Endodermal cell (in vitro differentiated cells): ENCODE measurements around the gene TBC1D4. TPM values are rescaled to one million over a fixed set of nuclear protein-coding genes. Genes with fewer than 3 reads are reported as not detected.

Experiments
- DNase-seq: peaks from one replicate; pipeline ENCODE4 v3.0.0-alpha.2; 2017
- H3K27ac ChIP-seq: 2 replicates; pipeline ENCODE4 v1.5.1; 2013; ENCODE audit warnings: mild to moderate bottlenecking, low read depth, low read length, moderate library complexity
- H3K27me3 ChIP-seq: 2 replicates; pipeline ENCODE4 v1.6.1; 2013; ENCODE audit warnings: mild to moderate bottlenecking, low read length, moderate library complexity; ENCODE audit not compliant: insufficient read depth, control insufficient read depth, poor library complexity, severe bottlenecking
- H3K36me3 ChIP-seq: 2 replicates; pipeline ENCODE4 v1.7.0; 2013; ENCODE audit warnings: mild to moderate bottlenecking, low read length, moderate library complexity; ENCODE audit not compliant: control insufficient read depth, insufficient read depth
- H3K4me1 ChIP-seq: one replicate; pipeline ENCODE4 v1.7.0; 2013; ENCODE audit warnings: low read length; ENCODE audit not compliant: control insufficient read depth, insufficient read depth
- H3K4me3 ChIP-seq: 2 replicates; pipeline ENCODE4 v1.5.1; 2013; ENCODE audit warnings: mild to moderate bottlenecking, low read length, moderate library complexity
- H3K9ac ChIP-seq: 2 replicates; pipeline ENCODE4 v1.6.1; 2013; ENCODE audit warnings: mild to moderate bottlenecking, low read length, moderate library complexity; ENCODE audit not compliant: poor library complexity, severe bottlenecking; ENCODE audit errors: extremely low read depth
- H3K9me3 ChIP-seq: 2 replicates; pipeline ENCODE4 v1.6.1; 2013; ENCODE audit warnings: mild to moderate bottlenecking, low read length, moderate library complexity; ENCODE audit not compliant: control insufficient read depth
- H3K27ac Mint-ChIP-seq: 2 replicates; pipeline ENCODE4 v1.8.0; 2020; ENCODE audit warnings: mixed read lengths
- H3K27me3 Mint-ChIP-seq: 2 replicates; pipeline ENCODE4 v1.8.0; 2021; ENCODE audit warnings: mild to moderate bottlenecking, mixed read lengths; ENCODE audit not compliant: insufficient read depth
- H3K36me3 Mint-ChIP-seq: 2 replicates; pipeline ENCODE4 v1.8.0; 2020; ENCODE audit warnings: low read depth, mixed read lengths
- H3K4me1 Mint-ChIP-seq: 2 replicates; pipeline ENCODE4 v1.8.0; 2020; ENCODE audit warnings: mixed read lengths
- H3K4me3 Mint-ChIP-seq: 2 replicates; pipeline ENCODE4 v1.8.0; 2020; ENCODE audit warnings: mild to moderate bottlenecking, moderate library complexity, mixed read lengths
- H3K9me3 Mint-ChIP-seq: 2 replicates; pipeline ENCODE4 v1.8.0; 2020; ENCODE audit warnings: mild to moderate bottlenecking, mixed read lengths
- WGBS, 2 experiments: methylation state at CpG; one replicate each; pipeline versions ENCODE4 v1.1.5 to v1.1.7; 2013; ENCODE audit warnings: missing lambda C conversion rate in 2 of 2, mixed read lengths in 1 of 2; ENCODE audit not compliant: insufficient coverage in 1 of 2, insufficient read length in 1 of 2; 5-methylcytosine and 5-hydroxymethylcytosine counted together
- total RNA-seq, 2 donors: library from RNA; stranded (reverse); fragmentation: NEBNext Ultra II Directional in 1 of 2; extraction: Animal tissue kit (Norgen Biotek cat#: 25700) in 1 of 2; gene quantifications; 2 replicates in 1 of 2; 3 replicates in 1 of 2; pipeline ENCODE4 v1.2.1, GENCODE V29; 2021
- TF ChIP-seq, protein P1 (sequence below): fragments of 200-600 bp; sonication (generic); conservative IDR thresholded peaks from 2 replicates; pipeline ENCODE4 v1.5.0; 2021; ENCODE audit warnings: antibody characterized with exemption, mild to moderate bottlenecking

The TBC1D4 gene
- total RNA-seq, 2 donors from 2014 or later = 3.2 to 4.7 TPM

DNA sequence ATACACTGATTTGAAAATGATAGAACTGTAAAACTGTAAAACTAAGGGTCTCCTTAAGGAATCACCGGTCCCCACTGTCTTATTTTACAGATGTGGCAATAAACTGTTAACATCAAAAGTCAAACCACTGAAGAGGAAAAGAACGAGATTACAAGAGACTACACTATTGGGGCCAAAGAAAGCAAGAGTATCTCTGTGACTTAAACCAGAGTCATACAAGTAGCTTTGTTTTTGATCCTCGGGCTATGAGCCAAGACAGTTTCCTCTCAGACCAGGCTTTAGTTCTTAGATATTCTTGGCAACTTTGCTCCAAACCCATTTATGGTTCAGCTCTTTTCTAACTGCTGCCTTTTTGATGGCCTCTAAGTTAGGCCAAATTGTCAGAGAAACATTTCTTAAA is 113.8 kb downstream of the TBC1D4 start:
- Mint-ChIP-seq H3K27me3 (no peaks in the 10 kb centered on the region), H3K27ac (no peak overlapping the region), H3K4me3 (no peak overlapping the region), H3K9me3 (no peaks in the 10 kb centered on the region), H3K4me1 (no peaks in the 10 kb centered on the region), H3K36me3 (no peaks in the 10 kb centered on the region)
- 43 to 63% methylated on average over 2 to 3 of the region's 3 CpGs for WGBS, 2 experiments
- no peak for DNase-seq
- H3K9ac ChIP-seq = no peak overlapping the region
- H3K36me3 ChIP-seq = no peaks in the 10 kb centered on the region
- H3K9me3 ChIP-seq = no peaks in the 10 kb centered on the region
- H3K27ac ChIP-seq = no peak overlapping the region
- H3K27me3 ChIP-seq = no peaks in the 10 kb centered on the region
- H3K4me3 ChIP-seq = no peak overlapping the region
- TF ChIP-seq, protein P1, sequence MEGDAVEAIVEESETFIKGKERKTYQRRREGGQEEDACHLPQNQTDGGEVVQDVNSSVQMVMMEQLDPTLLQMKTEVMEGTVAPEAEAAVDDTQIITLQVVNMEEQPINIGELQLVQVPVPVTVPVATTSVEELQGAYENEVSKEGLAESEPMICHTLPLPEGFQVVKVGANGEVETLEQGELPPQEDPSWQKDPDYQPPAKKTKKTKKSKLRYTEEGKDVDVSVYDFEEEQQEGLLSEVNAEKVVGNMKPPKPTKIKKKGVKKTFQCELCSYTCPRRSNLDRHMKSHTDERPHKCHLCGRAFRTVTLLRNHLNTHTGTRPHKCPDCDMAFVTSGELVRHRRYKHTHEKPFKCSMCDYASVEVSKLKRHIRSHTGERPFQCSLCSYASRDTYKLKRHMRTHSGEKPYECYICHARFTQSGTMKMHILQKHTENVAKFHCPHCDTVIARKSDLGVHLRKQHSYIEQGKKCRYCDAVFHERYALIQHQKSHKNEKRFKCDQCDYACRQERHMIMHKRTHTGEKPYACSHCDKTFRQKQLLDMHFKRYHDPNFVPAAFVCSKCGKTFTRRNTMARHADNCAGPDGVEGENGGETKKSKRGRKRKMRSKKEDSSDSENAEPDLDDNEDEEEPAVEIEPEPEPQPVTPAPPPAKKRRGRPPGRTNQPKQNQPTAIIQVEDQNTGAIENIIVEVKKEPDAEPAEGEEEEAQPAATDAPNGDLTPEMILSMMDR = no peak
- no peaks in the 10 kb centered on the region for H3K4me1 ChIP-seq

DNA sequence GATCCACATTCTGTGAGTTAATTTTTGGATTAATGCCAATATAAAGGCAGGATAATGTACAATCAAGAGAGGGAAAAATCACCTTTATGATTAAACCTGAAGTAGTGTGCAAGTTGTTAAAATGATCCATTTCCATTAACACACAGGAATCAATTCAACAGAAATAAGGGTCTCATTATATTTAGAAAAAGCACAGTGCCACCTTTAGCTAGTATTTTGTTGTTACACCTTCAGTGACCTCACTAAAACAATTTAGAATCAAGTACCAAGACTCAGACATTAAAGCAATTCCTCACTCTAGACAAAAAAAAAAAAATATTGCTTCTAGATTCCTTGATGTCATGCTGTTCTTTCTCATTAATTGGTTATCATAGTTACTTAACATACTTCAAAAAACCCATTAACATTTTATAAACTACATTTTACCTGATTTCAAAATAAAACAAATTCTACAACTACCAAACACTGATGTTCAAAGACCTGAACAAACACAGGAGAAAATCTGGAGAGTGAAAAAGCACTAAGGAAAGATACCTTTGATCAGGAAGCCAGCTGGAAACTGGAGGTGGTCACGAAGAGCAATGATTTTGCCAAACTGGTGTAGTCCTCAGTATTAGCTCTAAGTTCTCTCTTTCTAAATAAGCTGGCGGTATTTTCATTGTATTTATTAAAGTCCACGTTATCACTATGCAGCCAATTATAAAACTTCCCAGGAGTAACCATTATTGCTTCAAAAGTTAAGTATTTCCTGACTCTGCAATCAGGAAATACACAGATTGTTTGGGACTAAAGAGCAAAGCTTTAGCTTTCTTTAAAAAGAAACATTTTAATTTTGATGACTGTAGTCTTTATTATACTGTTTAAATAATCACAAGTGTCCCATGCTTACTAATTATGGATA is 115.3 kb downstream of the TBC1D4 start:
- Mint-ChIP-seq H3K27me3 (no peaks in the 10 kb centered on the region), H3K27ac (no peak overlapping the region), H3K4me3 (no peak overlapping the region), H3K4me1 (no peaks in the 10 kb centered on the region), H3K9me3 (no peaks in the 10 kb centered on the region), H3K36me3 (no peaks in the 10 kb centered on the region)
- Histone ChIP-seq H3K36me3 (no peaks in the 10 kb centered on the region), H3K4me1 (no peaks in the 10 kb centered on the region), H3K27ac (no peak overlapping the region), H3K4me3 (no peak overlapping the region), H3K27me3 (no peaks in the 10 kb centered on the region), H3K9ac (no peak overlapping the region), H3K9me3 (no peaks in the 10 kb centered on the region)
- no peak for DNase-seq
- WGBS, 2 experiments = 96 to 100% methylated on average over 1 to 3 of the region's 3 CpGs
- TF ChIP-seq, protein P1 = peak; percentile 46

DNA sequence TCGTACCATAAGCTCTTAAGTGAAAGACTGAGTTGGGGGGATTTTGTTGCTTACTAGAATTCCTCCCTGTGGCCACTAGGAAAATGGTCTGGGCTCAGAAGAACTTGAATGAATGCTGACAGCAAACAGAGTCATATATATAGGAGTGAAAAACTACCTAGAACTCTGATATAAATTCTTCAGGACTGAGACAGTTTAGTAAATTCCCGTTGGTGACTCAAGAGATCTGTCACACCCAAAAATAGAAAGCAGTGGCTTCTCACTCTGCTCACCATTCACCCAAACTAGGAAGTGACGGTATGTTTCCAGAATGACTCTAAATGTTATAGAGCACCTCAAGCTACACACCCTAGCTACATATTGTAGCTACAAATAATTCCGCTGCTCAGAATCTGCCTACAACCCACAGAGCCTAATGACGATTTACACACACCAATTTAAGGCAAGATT is 116.2 kb downstream of the TBC1D4 start:
- DNase-seq = no peak
- H3K4me1 ChIP-seq = no peaks in the 10 kb centered on the region
- WGBS, 2 experiments = 92 to 100% methylated on average over 1 to 5 of the region's 5 CpGs
- no peaks in the 10 kb centered on the region for H3K9me3 ChIP-seq
- no peak overlapping the region for H3K4me3 Mint-ChIP-seq
- H3K4me3 ChIP-seq = no peak overlapping the region
- no peaks in the 10 kb centered on the region for H3K9me3 Mint-ChIP-seq
- H3K27me3 ChIP-seq = no peaks in the 10 kb centered on the region
- no peak overlapping the region for H3K9ac ChIP-seq
- no peak overlapping the region for H3K27ac ChIP-seq
- no peaks in the 10 kb centered on the region for H3K36me3 ChIP-seq
- H3K36me3 Mint-ChIP-seq = no peaks in the 10 kb centered on the region
- H3K27ac Mint-ChIP-seq = no peak overlapping the region
- H3K4me1 Mint-ChIP-seq = no peaks in the 10 kb centered on the region
- no peaks in the 10 kb centered on the region for H3K27me3 Mint-ChIP-seq
- TF ChIP-seq, protein P1 = peak; percentile 54
